ENCODE data around the gene KCNQ5.

DNA sequence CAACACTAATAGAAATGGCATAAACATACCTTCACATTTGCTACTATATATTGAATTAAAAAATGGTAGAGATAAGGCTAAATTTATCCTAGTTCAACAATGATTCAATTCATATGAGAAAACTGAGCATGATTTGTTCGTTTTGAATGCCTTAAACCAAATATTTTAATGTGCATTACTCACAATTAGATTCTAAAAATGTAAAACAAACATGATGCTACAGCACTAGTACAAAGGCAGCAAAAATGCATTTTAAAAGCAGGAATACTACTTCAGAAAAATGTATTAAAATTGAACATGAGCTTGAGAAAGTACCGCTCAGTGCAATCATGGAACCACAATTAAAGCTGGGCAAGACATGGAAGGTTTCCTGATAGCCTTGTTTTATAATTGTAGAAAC, 195.3 kb downstream of the KCNQ5 start:
- no peak for TF ChIP-seq POLR2A (IDR thresholded peaks at IDR 0.05)
- TF ChIP-seq, protein P1, sequence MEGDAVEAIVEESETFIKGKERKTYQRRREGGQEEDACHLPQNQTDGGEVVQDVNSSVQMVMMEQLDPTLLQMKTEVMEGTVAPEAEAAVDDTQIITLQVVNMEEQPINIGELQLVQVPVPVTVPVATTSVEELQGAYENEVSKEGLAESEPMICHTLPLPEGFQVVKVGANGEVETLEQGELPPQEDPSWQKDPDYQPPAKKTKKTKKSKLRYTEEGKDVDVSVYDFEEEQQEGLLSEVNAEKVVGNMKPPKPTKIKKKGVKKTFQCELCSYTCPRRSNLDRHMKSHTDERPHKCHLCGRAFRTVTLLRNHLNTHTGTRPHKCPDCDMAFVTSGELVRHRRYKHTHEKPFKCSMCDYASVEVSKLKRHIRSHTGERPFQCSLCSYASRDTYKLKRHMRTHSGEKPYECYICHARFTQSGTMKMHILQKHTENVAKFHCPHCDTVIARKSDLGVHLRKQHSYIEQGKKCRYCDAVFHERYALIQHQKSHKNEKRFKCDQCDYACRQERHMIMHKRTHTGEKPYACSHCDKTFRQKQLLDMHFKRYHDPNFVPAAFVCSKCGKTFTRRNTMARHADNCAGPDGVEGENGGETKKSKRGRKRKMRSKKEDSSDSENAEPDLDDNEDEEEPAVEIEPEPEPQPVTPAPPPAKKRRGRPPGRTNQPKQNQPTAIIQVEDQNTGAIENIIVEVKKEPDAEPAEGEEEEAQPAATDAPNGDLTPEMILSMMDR (IDR thresholded peaks at IDR 0.05): no peak
